HepG2 (cell line): ENCODE results near the gene BCAS1. TPM values are rescaled to one million over a fixed set of nuclear protein-coding genes. Genes with fewer than 3 reads are reported as not detected.

Source experiments
- ATAC-seq: fragments of 200-7000 bp; cut with Tn5 transposase; 3 replicates; pipeline ENCODE4 v1.9.1; 2020; ENCODE audit warnings: mild to moderate bottlenecking, moderate library complexity
- BruUV-seq: library from RNA; stranded (reverse); fragments of 400-500 nt; replicated peaks from 2 replicates; lab custom pipeline; 2021; lab: Mats Ljungman, UMichigan
- CTCF ChIA-PET: fragments of 300-600 bp; formaldehyde crosslinking; extraction: SDS; loops from one replicate; lab custom pipeline; 2021; ENCODE audit warnings: low total read pairs, inconsistent platforms, low intra/inter-chr PET ratio; lab: Yijun Ruan, JAX
- POLR2A ChIA-PET: fragments of 350-600 bp; sonication (Branson Sonifier 250); formaldehyde crosslinking; loops from one replicate; lab custom pipeline; 2020; ENCODE audit warnings: antibody characterized with exemption, inconsistent platforms; lab: Yijun Ruan, JAX
- DNase-seq: peaks from one replicate; pipeline ENCODE4 v3.0.0-alpha.2; 2015; ENCODE audit warnings: low spot score
- FAIRE-seq: peaks from 3 replicates; lab custom pipeline; 2011; peaks lifted over from hg19 to GRCh38; lab: Jason Lieb, UNC
- H2AFZ ChIP-seq: one replicate; pipeline ENCODE4 v1.6.1; 2011; ENCODE audit warnings: low read length, inconsistent platforms
- H3K27ac ChIP-seq: fragments of 300-600 bp; 3 replicates; pipeline ENCODE4 v1.8.0; 2011; ENCODE audit warnings: mixed run types, mild to moderate bottlenecking, mixed read lengths, low read length, inconsistent platforms; ENCODE audit not compliant: insufficient read depth; ENCODE audit errors: extremely low read length
- H3K27me3 ChIP-seq, 2 experiments: fragments of 200-600 bp in 1 of 2; 2 replicates in 1 of 2; 3 replicates in 1 of 2; pipeline versions ENCODE4 v1.6.0 to v1.8.0; 2011; ENCODE audit warnings: low read length in 2 of 2, mild to moderate bottlenecking in 2 of 2, moderate library complexity in 2 of 2, inconsistent platforms in 1 of 2; ENCODE audit not compliant: insufficient read depth in 2 of 2, control insufficient read depth in 1 of 2
- H3K36me3 ChIP-seq, 2 experiments: fragments of 200-600 bp in 1 of 2; replicated peaks in 1 of 2; 2 replicates in 1 of 2; 3 replicates in 1 of 2; pipeline versions ENCODE4 v1.5.1 to v1.8.0; 2011; ENCODE audit warnings: low read length in 2 of 2, inconsistent platforms in 1 of 2; ENCODE audit not compliant: insufficient read depth in 2 of 2, control insufficient read depth in 1 of 2
- H3K4me1 ChIP-seq: 2 replicates; pipeline ENCODE4 v1.5.1; 2012; ENCODE audit warnings: low read length, inconsistent platforms; ENCODE audit not compliant: insufficient read depth
- H3K4me2 ChIP-seq: 2 replicates; pipeline ENCODE4 v1.6.0; 2011; ENCODE audit warnings: low read depth, low read length, inconsistent platforms
- H3K4me3 ChIP-seq, 3 experiments: fragments of 200-600 bp in 1 of 3; sonication (generic), shearing (Covaris generic) in 1 of 3; replicated peaks in 1 of 3; 2 replicates each; pipeline ENCODE4 v1.5.1; 2011 to 2016; ENCODE audit warnings: low read length in 3 of 3, inconsistent platforms in 2 of 3, low read depth in 2 of 3, mild to moderate bottlenecking in 2 of 3, control low read depth in 1 of 3, mixed read lengths in 1 of 3; ENCODE audit not compliant: insufficient read depth in 1 of 3
- H3K79me2 ChIP-seq: one replicate; pipeline ENCODE4 v1.6.1; 2011; ENCODE audit warnings: low read length, inconsistent platforms; ENCODE audit not compliant: insufficient read depth
- H3K9ac ChIP-seq: 2 replicates; pipeline ENCODE4 v1.6.0; 2011; ENCODE audit warnings: mild to moderate bottlenecking, low read depth, low read length, inconsistent platforms; ENCODE audit not compliant: insufficient read depth
- H3K9me3 ChIP-seq: 2 replicates; pipeline ENCODE4 v1.5.1; 2012; ENCODE audit warnings: mild to moderate bottlenecking, low read length
- H4K20me1 ChIP-seq: 2 replicates; pipeline ENCODE4 v1.6.0; 2011; ENCODE audit warnings: inconsistent platforms, mild to moderate bottlenecking, low read length, moderate library complexity; ENCODE audit not compliant: insufficient read depth
- ATF7 ChIP-seq, 2 experiments: fragments of 450-650 bp in 1 of 2; sonication (generic) in 1 of 2; formaldehyde crosslinking in 1 of 2; IDR thresholded peaks; 2 replicates each; pipeline versions ENCODE4 v1.4.0 to v1.6.1; 2016 to 2020; ENCODE audit warnings: antibody characterized with exemption in 1 of 2, mild to moderate bottlenecking in 1 of 2, missing genetic modification reagents in 1 of 2
- CBX1 ChIP-seq: IDR thresholded peaks from one replicate; pipeline ENCODE4 v1.6.1; 2016; ENCODE audit warnings: antibody characterized with exemption, low read depth
- GTF3A ChIP-seq: sonication (generic); formaldehyde crosslinking; conservative IDR thresholded peaks from 2 replicates; pipeline ENCODE4 v1.4.0; 2020; ENCODE audit warnings: mild to moderate bottlenecking, missing genetic modification reagents
- HMG20A ChIP-seq: IDR thresholded peaks from 2 replicates; pipeline ENCODE4 v1.6.1; 2016; ENCODE audit warnings: borderline replicate concordance
- PHF8 ChIP-seq: sonication (generic); formaldehyde crosslinking; IDR thresholded peaks from 2 replicates; pipeline ENCODE4 v1.5.0; 2020; ENCODE audit warnings: missing genetic modification reagents
- TGIF2 ChIP-seq: IDR thresholded peaks from 2 replicates; pipeline ENCODE4 v1.6.1; 2016; ENCODE audit warnings: control low read depth, missing compliant biosample characterization
- ZNF160 ChIP-seq: sonication (generic); formaldehyde crosslinking; IDR thresholded peaks from 2 replicates; pipeline ENCODE4 v1.8.0; 2022; ENCODE audit warnings: mild to moderate bottlenecking, inconsistent platforms, missing genetic modification reagents
- ZNF225 ChIP-seq: sonication (generic); formaldehyde crosslinking; IDR thresholded peaks from 2 replicates; pipeline ENCODE4 v1.4.0; 2020; ENCODE audit warnings: mild to moderate bottlenecking, missing genetic modification reagents
- ZNF781 ChIP-seq: sonication (generic); formaldehyde crosslinking; IDR thresholded peaks from 2 replicates; pipeline ENCODE4 v1.5.1; 2020; ENCODE audit warnings: borderline replicate concordance, mild to moderate bottlenecking, missing genetic modification reagents; ENCODE audit errors: not compliant biosample characterization
- WGBS: methylation state at CpG from one replicate; pipeline ENCODE4 v1.1.6; 2017; ENCODE audit warnings: low lambda C conversion rate; 5-methylcytosine and 5-hydroxymethylcytosine counted together
- in situ Hi-C: cut with HindIII; loops from 2 replicates; pipeline ENCODE4 v1.10.0; 2017; ENCODE audit warnings: low pct_unique_long_range_greater_than_20kb; ENCODE audit not compliant: extremely low pct_ligation_motif_present
- intact Hi-C: fragments of 100-400 bp; cut with micrococcal nuclease; formaldehyde crosslinking; loops from one replicate; pipeline ENCODE4 v1.10.0; 2022; ENCODE audit not compliant: unreplicated experiment
- polyA plus RNA-seq, 8 experiments: library from polyadenylated mRNA; depleted of rRNA in 3 of 8; stranded (reverse) in 7 of 8; unstranded in 1 of 8; fragments of >200 nt; fragmentation: Illumina TruSeq in 4 of 8; extraction: Trizol in 4 of 8; gene quantifications; 2 replicates each; pipeline versions ENCODE4 v1.2.1 to v1.2.3, GENCODE V29; 2011 to 2016; ENCODE audit warnings: low read depth in 4 of 8, missing spikeins in 1 of 8, mixed read lengths in 1 of 8; ENCODE audit not compliant: insufficient read depth in 1 of 8
- total RNA-seq, 5 experiments: library from RNA; depleted of rRNA; stranded (reverse); fragments of >200 nt; fragmentation: Illumina TruSeq; extraction: Trizol; gene quantifications; 2 replicates each; pipeline ENCODE4 v1.2.3, GENCODE V29; 2016; ENCODE audit warnings: low read depth in 1 of 5

BCAS1 gene
- total and polyA plus RNA-seq, 2 of the 13 experiments (the other 11 are each of a cell fraction or from before 2014, with no cell fraction given), result 0.55 to 0.91 TPM

GRCh38 chr20:53945478-53945877, 124.9 kb downstream of the BCAS1 start:
- FAIRE-seq (no peak), DNase-seq (no peak), ATAC-seq (no peak)
- ChIA-PET CTCF (no interaction called here), POLR2A (no interaction called here)
- BruUV-seq, result no TSS peak
- Histone ChIP-seq H2AFZ (no peak overlapping the region), H3K27me3 (no peaks in the 10 kb centered on the region), H3K4me1 (peaks cover 62% of the 10 kb centered on the region), H3K9me3 (no peaks in the 10 kb centered on the region), H3K79me2 (no peaks in the 10 kb centered on the region), H4K20me1 (no peaks in the 10 kb centered on the region), H3K27ac (no peak overlapping the region), H3K9ac (no peak overlapping the region), H3K36me3 (no peaks in the 10 kb centered on the region), H3K4me2 (no peak overlapping the region), H3K4me3 (no peak overlapping the region)
- in situ Hi-C loops, result loop anchor here (5.0 kb wide), 1 partner anchor 117 kb away; no protein-coding TSS in a partner anchor
- no peak for TF ChIP-seq ZNF225
- no peak for TF ChIP-seq ZNF160 (CRISPR knock-in tag)
- 77% methylated on average over 2 of the region's 2 CpGs for WGBS
- intact Hi-C loops, result no loop called here

GRCh38 chr20:53944796-53945195, 125.6 kb downstream of the BCAS1 start:
- ATAC-seq (no peak), DNase-seq (no peak), FAIRE-seq (no peak)
- Histone ChIP-seq H3K4me3 (no peak overlapping the region), H3K9me3 (no peaks in the 10 kb centered on the region), H3K27ac (no peak overlapping the region), H4K20me1 (no peaks in the 10 kb centered on the region), H3K27me3 (no peaks in the 10 kb centered on the region), H3K79me2 (no peaks in the 10 kb centered on the region), H3K4me1 (peaks cover 63% of the 10 kb centered on the region), H3K9ac (no peak overlapping the region), H3K4me2 (no peak overlapping the region), H3K36me3 (no peaks in the 10 kb centered on the region), H2AFZ (no peak overlapping the region)
- no peak for TF ChIP-seq PHF8 (CRISPR knock-in tag)
- no peak for TF ChIP-seq TGIF2 (CRISPR knock-in tag)
- TF ChIP-seq HMG20A, result no peak
- no peak for TF ChIP-seq CBX1
- TF ChIP-seq ATF7 (IDR thresholded peaks at IDR 0.05), result no peak
- TF ChIP-seq ATF7 (CRISPR knock-in tag; IDR thresholded peaks at IDR 0.05), result no peak
- no peak for TF ChIP-seq GTF3A (CRISPR knock-in tag)
- TF ChIP-seq ZNF781 (CRISPR knock-in tag), result no peak
- ChIA-PET POLR2A (no interaction called here), CTCF (interaction anchor here (7.4 kb wide), 1 partner anchor 366 kb away, joined by 107 read pairs; no protein-coding TSS in a partner anchor)
- WGBS, result 66% methylated on average over 7 of the region's 7 CpGs
- intact Hi-C loops, result no loop called here
- no TSS peak for BruUV-seq
- in situ Hi-C loops, result loop anchor here (5.0 kb wide), 4 partner anchors 118 to 532 kb away; no protein-coding TSS in a partner anchor
